ENCODE data around the gene KCNH5. TPM values are rescaled to one million over a fixed set of nuclear protein-coding genes. Genes with fewer than 3 reads are reported as not detected.
"Not testable (repeated sequence)": the region's sequence is repeated elsewhere in the genome, so short reads cannot be mapped to it uniquely, and the experiment has no call there.

KCNH5 gene
- total and polyA plus RNA-seq, 8 donors, result 0.04 to 0.11 (median 0.11) TPM; not detected in 4

GRCh38 chr14:62792578-62792977, 252.7 kb downstream of the KCNH5 start:
- Histone ChIP-seq H3K4me3 (no peak overlapping the region), H3K27ac (no peak overlapping the region), H3K4me1 (no peaks in the 10 kb centered on the region), H3K36me3 (no peaks in the 10 kb centered on the region), H3K27me3 (no peaks in the 10 kb centered on the region), H3K9me3 (peaks cover 0 to 33% of the 10 kb centered on the region in 2 donors)
- DNase-seq (no peak), ATAC-seq (no peak)
- intact Hi-C loops (cut with DNase I), result no loop called here
- TF ChIP-seq CTCF (IDR thresholded peaks at IDR 0.05), result no peak

DNA sequence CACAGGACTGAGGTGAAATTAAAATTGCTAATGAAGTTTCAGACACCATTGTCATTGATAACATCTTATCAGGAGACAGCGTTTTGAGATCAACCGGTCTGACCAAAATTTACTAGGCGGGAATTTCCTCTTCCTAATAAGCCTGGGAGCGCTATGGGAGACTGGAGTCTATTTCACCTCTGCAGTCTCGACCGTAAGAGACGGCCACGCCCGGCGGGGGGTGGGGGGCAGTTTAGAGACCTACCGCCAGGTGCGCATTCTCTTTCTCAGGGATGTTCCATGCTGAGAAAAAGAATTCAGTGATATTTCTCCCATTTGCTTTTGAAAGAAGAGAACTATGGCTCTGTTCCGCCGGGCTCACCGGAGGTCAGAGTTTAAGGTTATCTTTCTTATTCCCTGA, 263.9 kb downstream of the KCNH5 start:
- DNase-seq; intact Hi-C loops (cut with DNase I); H3K4me1 ChIP-seq; H3K27ac ChIP-seq; ATAC-seq; H3K27me3 ChIP-seq; H3K4me3 ChIP-seq; H3K36me3 ChIP-seq: not testable (repeated sequence)
- H3K9me3 ChIP-seq, result peaks cover 0 to 13% of the 10 kb centered on the region in 2 donors

DNA sequence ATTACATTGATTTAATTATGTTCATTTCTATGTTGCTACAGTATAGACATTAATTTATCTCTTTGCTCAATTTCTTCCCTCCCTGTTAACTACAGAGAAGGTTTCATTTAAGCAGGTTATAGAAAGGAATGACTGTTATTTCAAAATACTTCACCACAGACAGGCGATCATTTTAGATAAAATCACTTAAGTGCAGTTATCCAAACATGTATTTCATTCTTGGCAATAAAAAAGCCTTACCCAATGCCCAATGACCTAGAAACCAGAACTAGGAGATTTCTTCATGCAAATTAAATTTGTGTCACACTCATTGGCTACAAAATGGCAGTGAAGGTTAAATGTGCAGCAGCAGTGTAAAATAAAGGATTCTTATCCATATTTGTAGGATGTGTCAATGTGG, 266.4 kb downstream of the KCNH5 start:
- Histone ChIP-seq H3K36me3 (no peaks in the 10 kb centered on the region), H3K9me3 (peaks cover 0 to 13% of the 10 kb centered on the region in 2 donors), H3K4me3 (no peak overlapping the region), H3K27ac (no peak overlapping the region), H3K4me1 (no peaks in the 10 kb centered on the region), H3K27me3 (no peaks in the 10 kb centered on the region)
- DNase-seq (no peak), ATAC-seq (peak; percentile 79)
- no peak for TF ChIP-seq CTCF (IDR thresholded peaks at IDR 0.05)
- intact Hi-C loops (cut with DNase I), result no loop called here

DNA sequence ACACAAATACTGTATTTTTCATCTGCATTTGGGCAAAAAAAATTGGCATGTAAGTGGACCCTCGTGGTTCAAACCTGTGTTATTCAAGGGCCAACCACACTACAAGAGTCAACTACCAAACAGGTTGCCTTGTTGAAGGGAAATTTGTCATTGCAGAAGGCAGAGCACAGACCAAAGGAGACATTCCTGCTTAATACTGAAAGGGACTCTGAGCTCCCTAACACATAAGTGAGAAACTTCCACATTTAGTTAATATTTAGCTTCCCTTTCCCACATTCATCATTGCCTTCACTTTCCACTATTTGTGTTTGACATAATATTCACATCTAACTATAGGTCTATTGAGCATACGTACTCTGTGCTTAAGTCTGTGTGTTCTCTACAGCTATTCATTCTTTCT, 266.9 kb downstream of the KCNH5 start:
- no peak for TF ChIP-seq CTCF (IDR thresholded peaks at IDR 0.05)
- Histone ChIP-seq H3K9me3 (peaks cover 0 to 13% of the 10 kb centered on the region in 2 donors), H3K36me3 (no peaks in the 10 kb centered on the region), H3K27ac (no peak overlapping the region), H3K4me1 (no peaks in the 10 kb centered on the region), H3K4me3 (no peak overlapping the region), H3K27me3 (no peaks in the 10 kb centered on the region)
- DNase-seq, result no peak
- peak; percentile 52 for ATAC-seq
- intact Hi-C loops (cut with DNase I), result no loop called here

DNA sequence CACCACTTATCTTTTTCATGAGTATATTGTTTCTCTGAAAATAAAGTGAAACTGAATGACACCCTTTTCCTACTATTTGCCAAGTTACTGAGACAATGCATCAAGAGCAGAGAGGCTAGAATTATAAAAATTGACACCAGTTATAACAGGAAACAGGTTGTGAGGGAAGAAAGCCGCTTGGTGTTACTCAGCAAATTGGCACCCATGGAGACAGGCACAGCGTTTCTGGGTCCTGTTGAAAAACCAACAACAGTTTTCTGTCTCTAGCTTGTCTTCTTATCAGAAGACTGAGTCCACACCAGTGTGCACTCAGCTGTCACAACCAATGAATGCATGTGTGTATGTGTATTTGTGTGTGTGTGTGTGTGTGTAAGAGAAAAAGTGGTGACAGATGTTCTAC, 267.7 kb downstream of the KCNH5 start:
- intact Hi-C loops (cut with DNase I), result no loop called here
- ATAC-seq, result no peak

More for the DNA sequence above, 267.7 kb downstream of the KCNH5 start:
- H3K27ac ChIP-seq, result no peak overlapping the region
- H3K4me3 ChIP-seq, result no peak overlapping the region
- H3K4me1 ChIP-seq, result no peaks in the 10 kb centered on the region
- no peaks in the 10 kb centered on the region for H3K36me3 ChIP-seq
- DNase-seq, result no peak
- no peaks in the 10 kb centered on the region for H3K27me3 ChIP-seq
- H3K9me3 ChIP-seq, result peaks cover 0 to 13% of the 10 kb centered on the region in 2 donors
- TF ChIP-seq CTCF (IDR thresholded peaks at IDR 0.05), result no peak

Measured in left lung (tissue), 10 donors.